CD14-positive monocyte (primary cell): ENCODE measurements around the gene GDF2. TPM values are rescaled to one million over a fixed set of nuclear protein-coding genes. Genes with fewer than 3 reads are reported as not detected.

Source experiments
- DNase-seq, 3 donors: peaks; one replicate each; pipeline ENCODE4 v3.0.0-alpha.2; 2011 to 2022
- H2AFZ ChIP-seq: 2 replicates; pipeline ENCODE4 v1.6.0; 2012; ENCODE audit warnings: mild to moderate bottlenecking, low read depth, low read length, inconsistent platforms; ENCODE audit not compliant: insufficient read depth, poor library complexity, severe bottlenecking
- H3K27ac ChIP-seq, 2 donors: 1 replicate in 1 of 2; 2 replicates in 1 of 2; pipeline ENCODE4 v1.5.1; 2012 to 2013; ENCODE audit warnings: low read length in 2 of 2, control low read depth in 1 of 2, inconsistent platforms in 1 of 2, low read depth in 1 of 2, mild to moderate bottlenecking in 1 of 2
- H3K27me3 ChIP-seq, 2 donors: one replicate each; pipeline versions ENCODE4 v1.6.0 to v1.6.1; 2011 to 2013; ENCODE audit warnings: low read length in 2 of 2; ENCODE audit not compliant: control insufficient read depth in 2 of 2, insufficient read depth in 2 of 2
- H3K36me3 ChIP-seq, 2 donors: replicated peaks in 1 of 2; 1 replicate in 1 of 2; 2 replicates in 1 of 2; pipeline versions ENCODE4 v1.5.1 to v1.6.1; 2012 to 2013; ENCODE audit warnings: low read length in 2 of 2, control low read depth in 1 of 2, inconsistent platforms in 1 of 2, mild to moderate bottlenecking in 1 of 2; ENCODE audit not compliant: insufficient read depth in 2 of 2, control insufficient read depth in 1 of 2
- H3K4me1 ChIP-seq, 2 donors: 1 replicate in 1 of 2; 2 replicates in 1 of 2; pipeline versions ENCODE4 v1.5.1 to v1.6.1; 2012 to 2013; ENCODE audit warnings: low read length in 2 of 2, control low read depth in 1 of 2, inconsistent platforms in 1 of 2, mild to moderate bottlenecking in 1 of 2, moderate library complexity in 1 of 2; ENCODE audit not compliant: insufficient read depth in 2 of 2, control insufficient read depth in 1 of 2
- H3K4me2 ChIP-seq: replicated peaks from 2 replicates; pipeline ENCODE3; 2012; ENCODE audit warnings: low read length, moderate library complexity, mild to moderate bottlenecking; ENCODE audit not compliant: poor library complexity, severe bottlenecking; ENCODE audit errors: extremely low read depth
- H3K4me3 ChIP-seq, 3 experiments: fragments of 200-600 bp in 1 of 3; sonication (generic) in 1 of 3; replicated peaks in 1 of 3; 1 replicate in 2 of 3; 2 replicates in 1 of 3; pipeline ENCODE4 v1.5.1; 2011 to 2013; ENCODE audit warnings: low read length in 3 of 3, mild to moderate bottlenecking in 3 of 3, control low read depth in 2 of 3, low read depth in 2 of 3, inconsistent platforms in 1 of 3, moderate library complexity in 1 of 3
- H3K79me2 ChIP-seq: 2 replicates; pipeline ENCODE4 v1.6.0; 2012; ENCODE audit warnings: mild to moderate bottlenecking, control low read depth, inconsistent platforms, low read length, moderate library complexity; ENCODE audit not compliant: insufficient read depth
- H3K9ac ChIP-seq: 2 replicates; pipeline ENCODE4 v1.6.0; 2017; ENCODE audit warnings: low read length, mild to moderate bottlenecking; ENCODE audit not compliant: insufficient read depth, poor library complexity, severe bottlenecking
- H3K9me3 ChIP-seq, 2 donors: replicated peaks in 1 of 2; 1 replicate in 1 of 2; 2 replicates in 1 of 2; pipeline versions ENCODE4 v1.5.1 to v1.6.1; 2012 to 2013; ENCODE audit warnings: low read length in 2 of 2, control low read depth in 1 of 2; ENCODE audit not compliant: control insufficient read depth in 1 of 2, insufficient read depth in 1 of 2
- H4K20me1 ChIP-seq: 2 replicates; pipeline ENCODE4 v1.6.0; 2012; ENCODE audit warnings: mild to moderate bottlenecking, low read length, control low read depth, moderate library complexity; ENCODE audit not compliant: insufficient read depth
- H3K27ac Mint-ChIP-seq, 7 donors: one replicate each; pipeline ENCODE4 v1.8.0; 2020; ENCODE audit warnings: mild to moderate bottlenecking in 7 of 7, mixed read lengths in 7 of 7, moderate library complexity in 6 of 7, inconsistent platforms in 2 of 7
- H3K27me3 Mint-ChIP-seq, 3 donors: one replicate each; pipeline ENCODE4 v1.8.0; 2021 to 2022; ENCODE audit warnings: low read depth in 3 of 3, mild to moderate bottlenecking in 3 of 3, mixed read lengths in 3 of 3, moderate library complexity in 3 of 3, inconsistent platforms in 1 of 3
- H3K36me3 Mint-ChIP-seq, 2 donors: one replicate each; pipeline ENCODE4 v1.8.0; 2020; ENCODE audit warnings: mixed read lengths in 2 of 2, inconsistent platforms in 1 of 2, mild to moderate bottlenecking in 1 of 2
- H3K4me1 Mint-ChIP-seq: one replicate; pipeline ENCODE4 v1.8.0; 2020; ENCODE audit warnings: mild to moderate bottlenecking, mixed read lengths
- H3K4me3 Mint-ChIP-seq, 2 donors: one replicate each; pipeline ENCODE4 v1.8.0; 2020; ENCODE audit warnings: mild to moderate bottlenecking in 2 of 2, mixed read lengths in 2 of 2, moderate library complexity in 1 of 2
- H3K9me3 Mint-ChIP-seq, 7 donors: one replicate each; pipeline ENCODE4 v1.8.0; 2020 to 2022; ENCODE audit warnings: mixed read lengths in 7 of 7, mild to moderate bottlenecking in 6 of 7, moderate library complexity in 6 of 7, inconsistent platforms in 2 of 7
- WGBS: methylation state at CpG from one replicate; pipeline ENCODE4 v1.1.5; 2013; ENCODE audit warnings: missing lambda C conversion rate; ENCODE audit not compliant: insufficient coverage; 5-methylcytosine and 5-hydroxymethylcytosine counted together
- intact Hi-C, 2 donors: fragments of 100-400 bp; cut with micrococcal nuclease; formaldehyde crosslinking; loops; one replicate each; pipeline versions ENCODE4 v1.15.0 to v1.15.1; 2023
- polyA plus RNA-seq, 3 donors: library from polyadenylated mRNA; depleted of rRNA in 1 of 3; unstranded in 2 of 3; stranded (reverse) in 1 of 3; fragments of 300-500 nt in 2 of 3; fragments of >200 nt in 1 of 3; fragmentation: Illumina TruSeq in 2 of 3; gene quantifications; 1 replicate in 2 of 3; 2 replicates in 1 of 3; pipeline ENCODE4 v1.2.3, GENCODE V29; 2012 to 2021
- TF ChIP-seq, protein P1 (sequence below): fragments of 200-600 bp; IDR thresholded peaks from one replicate; pipeline ENCODE4 v1.8.0; 2022; ENCODE audit warnings: antibody characterized with exemption, mild to moderate bottlenecking

GDF2 gene
- polyA plus RNA-seq, 3 donors: not detected

DNA sequence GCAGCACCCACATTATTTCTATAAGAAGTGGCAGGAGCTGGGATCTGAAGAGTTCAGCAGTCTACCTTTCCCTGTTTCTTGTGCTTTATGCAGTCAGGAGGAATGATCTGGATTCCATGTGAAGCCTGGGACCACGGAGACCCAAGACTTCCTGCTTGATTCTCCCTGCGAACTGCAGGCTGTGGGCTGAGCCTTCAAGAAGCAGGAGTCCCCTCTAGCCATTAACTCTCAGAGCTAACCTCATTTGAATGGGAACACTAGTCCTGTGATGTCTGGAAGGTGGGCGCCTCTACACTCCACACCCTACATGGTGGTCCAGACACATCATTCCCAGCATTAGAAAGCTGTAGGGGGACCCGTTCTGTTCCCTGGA lies 25.0 kb downstream of the GDF2 start:
- Histone ChIP-seq H3K4me1 (no peaks in the 10 kb centered on the region), H3K4me3 (no peak overlapping the region), H3K79me2 (no peaks in the 10 kb centered on the region), H4K20me1 (no peaks in the 10 kb centered on the region), H2AFZ (no peak overlapping the region), H3K27me3 (no peaks in the 10 kb centered on the region), H3K9ac (no peak overlapping the region), H3K4me2 (no peak overlapping the region), H3K9me3 (no peaks in the 10 kb centered on the region), H3K27ac (no peak overlapping the region), H3K36me3 (no peaks in the 10 kb centered on the region)
- Mint-ChIP-seq H3K27ac (no peak overlapping the region), H3K4me3 (no peak overlapping the region), H3K4me1 (no peaks in the 10 kb centered on the region), H3K36me3 (no peaks in the 10 kb centered on the region), H3K9me3 (no peaks in the 10 kb centered on the region), H3K27me3 (peaks cover 0 to 6% (median 3%) of the 10 kb centered on the region in 3 donors)
- no peak for DNase-seq
- intact Hi-C loops: no loop called here
- TF ChIP-seq, protein P1, sequence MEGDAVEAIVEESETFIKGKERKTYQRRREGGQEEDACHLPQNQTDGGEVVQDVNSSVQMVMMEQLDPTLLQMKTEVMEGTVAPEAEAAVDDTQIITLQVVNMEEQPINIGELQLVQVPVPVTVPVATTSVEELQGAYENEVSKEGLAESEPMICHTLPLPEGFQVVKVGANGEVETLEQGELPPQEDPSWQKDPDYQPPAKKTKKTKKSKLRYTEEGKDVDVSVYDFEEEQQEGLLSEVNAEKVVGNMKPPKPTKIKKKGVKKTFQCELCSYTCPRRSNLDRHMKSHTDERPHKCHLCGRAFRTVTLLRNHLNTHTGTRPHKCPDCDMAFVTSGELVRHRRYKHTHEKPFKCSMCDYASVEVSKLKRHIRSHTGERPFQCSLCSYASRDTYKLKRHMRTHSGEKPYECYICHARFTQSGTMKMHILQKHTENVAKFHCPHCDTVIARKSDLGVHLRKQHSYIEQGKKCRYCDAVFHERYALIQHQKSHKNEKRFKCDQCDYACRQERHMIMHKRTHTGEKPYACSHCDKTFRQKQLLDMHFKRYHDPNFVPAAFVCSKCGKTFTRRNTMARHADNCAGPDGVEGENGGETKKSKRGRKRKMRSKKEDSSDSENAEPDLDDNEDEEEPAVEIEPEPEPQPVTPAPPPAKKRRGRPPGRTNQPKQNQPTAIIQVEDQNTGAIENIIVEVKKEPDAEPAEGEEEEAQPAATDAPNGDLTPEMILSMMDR: no peak
- WGBS: 83% methylated on average over 1 of the region's 4 CpGs

DNA sequence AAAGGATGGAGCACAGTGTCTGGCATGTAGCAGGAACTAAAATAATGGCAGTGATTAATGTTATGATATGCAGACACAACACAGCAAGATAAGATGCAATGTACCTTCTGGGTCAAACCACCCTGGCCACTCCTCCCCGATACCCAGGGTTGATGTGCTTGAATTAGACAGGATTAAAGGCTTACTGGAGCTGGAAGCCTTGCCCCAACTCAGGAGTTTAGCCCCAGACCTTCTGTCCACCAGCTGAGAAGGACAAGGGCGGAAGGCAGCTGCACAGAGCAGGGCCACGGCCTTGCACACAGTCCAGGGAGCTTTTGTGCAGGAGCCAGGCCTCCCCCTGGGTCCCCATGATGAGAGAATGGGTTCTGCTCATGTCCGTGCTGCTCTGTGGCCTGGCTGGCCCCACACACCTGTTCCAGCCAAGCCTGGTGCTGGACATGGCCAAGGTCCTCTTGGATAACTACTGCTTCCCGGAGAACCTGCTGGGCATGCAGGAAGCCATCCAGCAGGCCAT lies 25.9 kb downstream of the GDF2 start, which contains the start of gene RBP3:
TSS of gene RBP3 (plus strand) at position 226 of the 514 bp plus-strand sequence. CDS start at position 348, 122 bp downstream.
- no peak within 1 kb of the TSS for H3K4me3 Mint-ChIP-seq
- H3K36me3 Mint-ChIP-seq: no peaks in the 10 kb centered on the region
- 95% methylated on average over 5 of the region's 5 CpGs for WGBS
- intact Hi-C loops: no loop called here
- no peak for DNase-seq
- TF ChIP-seq, protein P1: no peak
- Histone ChIP-seq H3K9me3 (no peaks in the 10 kb centered on the region), H3K36me3 (no peaks in the 10 kb centered on the region), H4K20me1 (no peaks in the 10 kb centered on the region), H2AFZ (no peak within 1 kb of the TSS), H3K4me1 (no peaks in the 10 kb centered on the region), H3K4me2 (no peak within 1 kb of the TSS), H3K9ac (no peak within 1 kb of the TSS), H3K27ac (no peak within 1 kb of the TSS), H3K27me3 (no peaks in the 10 kb centered on the region), H3K4me3 (no peak within 1 kb of the TSS), H3K79me2 (no peaks in the 10 kb centered on the region)
- no peaks in the 10 kb centered on the region for H3K9me3 Mint-ChIP-seq
- H3K27me3 Mint-ChIP-seq: peaks cover 0 to 6% (median 3%) of the 10 kb centered on the region in 3 donors
- H3K4me1 Mint-ChIP-seq: no peaks in the 10 kb centered on the region
- H3K27ac Mint-ChIP-seq: no peak within 1 kb of the TSS
